Endometrium (tissue), 2 donors: Measurements from ENCODE around the gene NAT8.
"Not testable (repeated sequence)": the region's sequence is repeated elsewhere in the genome, so short reads cannot be mapped to it uniquely, and the experiment has no call there.

Experiments
- FAIRE-seq: peaks from 2 replicates; lab custom pipeline; 2012; peaks lifted over from hg19 to GRCh38; lab: Jason Lieb, UNC
- donor health status: control.
- donor health status: control.

Gene NAT8

DNA sequence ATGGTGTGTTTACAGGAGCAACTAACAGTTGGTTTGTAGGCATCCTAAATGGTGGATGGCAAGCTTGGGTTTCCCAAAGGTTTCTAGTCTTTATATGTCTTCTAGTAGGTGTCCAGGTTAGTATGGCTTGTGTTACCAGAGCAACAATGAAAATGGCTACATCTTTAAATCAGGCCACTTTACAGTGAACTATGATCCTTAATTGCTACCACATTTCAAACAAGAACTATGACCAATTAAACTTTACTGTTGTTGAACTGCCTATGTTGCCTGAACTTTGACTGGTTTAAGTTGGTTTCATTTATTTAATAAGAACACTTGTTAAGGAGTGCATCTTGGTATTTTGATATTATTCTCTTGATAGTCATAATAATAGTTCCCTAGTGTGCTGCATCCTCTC lies 5.2 kb downstream of the NAT8 start:
- not testable (repeated sequence) for FAIRE-seq

DNA sequence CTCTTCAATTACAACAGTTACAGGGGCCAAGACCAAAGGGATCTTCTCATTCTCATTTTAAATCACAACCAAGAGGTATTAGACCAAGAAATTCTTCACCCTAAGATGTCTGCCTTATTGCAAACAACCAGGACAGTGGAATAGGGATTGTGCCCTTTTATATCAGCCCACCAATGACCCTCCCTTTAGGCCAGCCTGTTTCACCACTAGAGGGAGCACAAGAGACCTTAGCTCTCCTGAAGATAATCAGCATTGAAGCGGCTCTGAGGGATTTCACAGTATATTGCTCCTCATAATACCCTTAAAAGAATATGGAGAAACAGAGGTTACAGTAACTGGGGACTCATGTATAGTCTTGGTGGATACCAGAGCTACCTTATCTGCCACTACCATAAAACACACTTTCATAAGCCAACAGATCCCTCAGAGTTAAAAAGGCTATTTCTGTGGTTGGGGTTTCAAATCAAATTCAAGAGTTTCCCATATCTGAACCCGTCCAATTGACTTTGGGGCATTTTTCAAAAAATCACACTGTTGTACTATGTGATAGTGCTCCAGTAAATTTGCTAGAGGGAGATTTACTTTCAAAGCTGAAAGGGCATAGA lies 11.5 kb downstream of the NAT8 start:
- not testable (repeated sequence) for FAIRE-seq

DNA sequence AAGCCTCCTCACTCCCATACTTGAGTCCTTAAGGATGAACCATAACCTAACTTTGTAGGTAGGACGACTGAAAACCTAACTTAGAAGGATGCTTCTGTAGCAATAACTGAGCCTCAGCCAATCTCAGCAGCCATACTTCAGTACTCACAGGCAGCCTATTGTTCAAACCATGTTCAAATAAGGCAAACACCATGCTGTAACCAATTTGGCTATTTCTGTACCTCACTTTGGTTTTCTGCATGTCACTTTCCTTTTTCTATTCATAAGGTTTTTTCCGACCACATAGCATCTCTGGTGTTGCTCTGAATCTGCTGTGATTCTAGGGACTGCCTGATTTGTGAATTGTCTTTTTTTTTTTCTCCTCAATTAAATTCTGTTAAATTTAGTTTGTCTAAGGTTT lies 13.7 kb downstream of the NAT8 start:
- not testable (repeated sequence) for FAIRE-seq

GRCh38 chr2:73626237-73626636 lies 16.0 kb downstream of the NAT8 start:
- FAIRE-seq: not testable (repeated sequence)

DNA sequence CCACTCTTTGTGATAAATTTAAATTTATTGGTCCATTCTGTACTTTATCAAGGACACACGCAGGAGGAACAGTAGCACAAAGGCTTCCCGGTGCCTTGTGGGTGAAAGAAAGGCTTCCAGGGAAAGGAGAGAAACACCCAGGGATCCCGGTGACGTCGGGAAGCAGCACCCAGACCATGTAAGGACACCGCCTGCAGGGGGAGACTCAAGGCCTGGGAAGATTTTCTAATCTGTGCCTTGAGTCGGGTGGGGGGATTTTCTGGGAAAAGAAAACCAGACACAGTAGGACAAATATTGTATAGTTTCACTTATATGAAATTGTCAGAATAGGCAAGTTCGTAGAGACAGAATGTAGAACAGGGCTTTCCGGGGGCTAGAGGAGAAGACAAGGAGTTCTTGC lies 17.6 kb downstream of the NAT8 start:
- not testable (repeated sequence) for FAIRE-seq

GRCh38 chr2:73624036-73624435 lies 18.2 kb downstream of the NAT8 start:
- not testable (repeated sequence) for FAIRE-seq

GRCh38 chr2:73619925-73620324 lies 22.3 kb downstream of the NAT8 start:
- FAIRE-seq: not testable (repeated sequence)

- no peak for FAIRE-seq
These were observed 27.2 kb downstream of the NAT8 start for GRCh38 chr2:73614997-73615396.

DNA sequence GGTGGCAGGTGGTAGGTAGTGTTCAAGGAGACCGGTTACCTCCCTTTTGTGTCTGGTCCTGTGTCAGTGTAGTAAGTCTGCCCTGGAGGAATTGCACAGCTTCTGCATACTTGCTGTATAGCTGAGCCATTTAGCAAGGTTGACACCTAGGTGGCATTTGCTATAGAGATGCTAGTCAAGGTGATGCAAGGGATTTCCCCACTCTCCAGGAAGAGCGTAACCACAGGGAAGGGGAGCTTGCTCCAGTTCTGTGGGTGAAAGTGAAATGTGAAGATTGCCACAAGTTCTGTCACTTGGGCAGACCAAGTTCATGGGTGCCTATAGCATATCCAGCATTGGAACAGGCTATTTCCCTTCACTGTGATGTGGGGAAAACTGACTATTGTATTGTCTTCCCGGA lies 28.1 kb downstream of the NAT8 start:
- no peak for FAIRE-seq

DNA sequence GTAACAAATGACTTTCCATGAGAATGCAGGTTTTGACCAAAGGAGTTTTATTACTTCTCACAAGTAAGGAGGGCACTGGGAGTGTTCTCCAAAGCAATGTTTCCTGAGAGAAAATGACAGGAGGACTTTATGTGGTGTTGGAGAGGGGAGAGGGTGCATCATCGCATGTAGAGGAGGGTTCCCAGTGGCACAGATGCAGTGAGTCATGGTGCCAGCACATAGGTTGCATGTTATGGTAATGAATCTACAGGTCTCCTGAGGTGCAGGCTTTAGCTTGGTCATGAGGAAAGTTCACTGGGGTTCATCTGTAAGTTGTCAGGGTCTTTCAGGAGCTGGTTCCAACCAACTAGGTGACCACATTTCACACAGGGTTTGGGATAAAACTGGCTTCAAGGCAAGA lies 30.4 kb downstream of the NAT8 start:
- no peak for FAIRE-seq

DNA sequence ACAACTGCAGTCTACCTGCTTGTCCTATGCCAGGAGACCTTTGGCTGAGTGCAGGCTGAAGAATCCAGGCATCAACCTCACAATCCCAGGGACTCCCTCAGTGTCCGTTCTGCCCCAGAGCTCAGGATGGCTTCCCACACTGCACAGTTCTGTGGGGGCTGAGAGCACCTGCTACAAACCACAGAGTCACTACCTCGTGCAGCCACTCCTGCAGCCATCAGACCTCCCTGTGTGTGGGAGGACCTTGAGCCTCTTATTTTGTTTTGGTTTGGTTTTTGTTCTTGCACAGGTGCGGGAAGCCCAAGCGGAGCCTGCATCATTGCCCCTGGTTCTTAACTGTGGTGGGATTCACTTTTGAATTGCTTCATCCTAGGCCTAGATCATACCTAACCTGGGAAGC lies 31.0 kb downstream of the NAT8 start:
- FAIRE-seq: no peak

DNA sequence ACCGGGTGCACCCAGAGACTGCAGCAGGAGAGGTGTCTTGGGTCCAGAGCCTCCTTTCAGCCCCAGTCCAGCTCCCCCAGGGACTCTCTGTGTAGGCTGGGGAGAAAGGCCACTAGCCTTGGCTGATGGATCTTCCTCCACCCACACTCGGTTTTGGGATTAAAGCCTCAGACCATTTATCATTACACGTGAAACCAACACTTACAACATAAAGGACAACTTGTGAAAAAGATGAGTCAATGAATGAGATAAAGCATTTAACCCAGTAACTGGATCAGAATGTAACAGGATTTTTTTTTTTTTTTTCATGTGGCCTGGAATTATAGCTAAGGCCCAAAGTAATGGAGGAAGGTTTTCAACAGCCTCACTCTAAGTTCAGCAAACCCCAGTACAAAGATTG lies 32.1 kb downstream of the NAT8 start:
- no peak for FAIRE-seq

DNA sequence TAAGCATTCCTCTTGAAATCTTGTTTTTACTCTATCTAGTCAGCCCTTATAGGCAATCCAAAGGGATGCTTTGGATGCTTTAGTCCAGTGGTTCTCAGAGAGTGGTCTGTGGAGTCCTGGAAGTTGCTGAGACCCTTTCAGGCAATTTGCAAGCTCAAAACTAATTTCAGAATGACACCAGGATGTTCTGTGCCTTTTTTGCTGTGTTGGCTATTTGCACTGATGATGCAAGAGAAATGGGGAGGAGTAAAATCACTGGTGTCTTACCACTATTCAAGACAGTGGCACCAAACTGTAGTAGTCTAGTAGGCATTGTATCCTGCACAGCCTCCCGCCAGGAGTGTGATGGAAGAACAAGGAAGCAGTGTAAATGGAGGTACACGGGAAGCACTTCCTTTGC lies 37.6 kb downstream of the NAT8 start:
- FAIRE-seq: not testable (repeated sequence)

DNA sequence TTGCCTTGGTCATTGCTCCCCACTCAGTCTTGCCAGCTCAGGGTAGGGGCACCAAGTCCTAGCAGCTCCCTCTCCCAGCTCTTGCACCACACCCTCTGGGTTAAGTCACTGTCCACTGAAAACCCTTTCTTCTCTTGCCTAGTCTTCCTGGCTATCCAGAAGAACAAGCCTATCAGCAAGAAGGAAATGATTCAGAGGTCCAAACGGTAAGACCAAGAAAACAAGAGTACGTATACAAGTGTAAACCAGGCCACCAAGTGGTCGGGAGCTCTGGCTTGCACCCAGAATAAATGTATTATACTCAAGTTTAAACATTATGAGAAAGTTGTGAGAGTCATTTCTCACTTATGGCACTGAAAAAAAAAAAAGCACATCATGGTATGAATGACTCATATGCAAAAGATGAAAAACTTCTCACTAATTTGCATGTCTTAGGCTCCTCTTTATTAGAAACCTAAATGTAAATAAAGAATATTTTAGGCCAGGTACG lies 39.1 kb downstream of the NAT8 start:
- FAIRE-seq: not testable (repeated sequence)

- no peak for FAIRE-seq
These were observed 40.4 kb downstream of the NAT8 start for GRCh38 chr2:73601780-73602179.

GRCh38 chr2:73594251-73594650 lies 48.0 kb downstream of the NAT8 start:
- no peak for FAIRE-seq

DNA sequence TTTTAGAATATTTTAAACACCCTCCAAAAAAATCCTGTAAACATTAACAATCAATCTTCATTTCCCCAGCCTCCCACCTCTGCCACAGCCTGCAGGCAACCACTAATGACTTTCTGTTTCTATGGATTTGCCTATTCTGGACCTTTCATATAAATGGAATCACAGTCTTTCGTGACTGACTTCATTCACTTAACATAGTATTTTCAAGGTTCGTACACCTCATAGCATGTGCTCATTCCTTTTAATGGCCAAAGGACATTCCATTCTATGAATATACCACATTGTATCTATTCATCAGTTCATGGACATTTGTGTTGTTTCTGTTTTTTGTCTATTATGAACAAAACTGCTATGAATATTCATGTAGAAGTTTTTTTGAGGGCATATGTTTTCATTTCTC lies 48.5 kb downstream of the NAT8 start:
- FAIRE-seq: no peak
